Activated T-cell treated with anti-CD3 and anti-CD28 coated beads, Interleukin-2, amount 50 U/mL, for 72 hours (primary cell): ENCODE data around the gene KLHL1. TPM values are rescaled to one million over a fixed set of nuclear protein-coding genes. Genes with fewer than 3 reads are reported as not detected.
"Not testable (repeated sequence)": the region's sequence is repeated elsewhere in the genome, so short reads cannot be mapped to it uniquely, and the experiment has no call there.

Source experiments
- ATAC-seq, 2 donors: fragments of 150-1000 bp; cut with Tn5 transposase; replicated peaks in 1 of 2; 2 replicates each; pipeline ENCODE4 v1.10.0; 2021; ENCODE audit warnings: moderate library complexity in 2 of 2, mild to moderate bottlenecking in 1 of 2
- DNase-seq, 2 donors: peaks; one replicate each; pipeline ENCODE4 v3.0.0; 2021 to 2022; ENCODE audit warnings: mixed read lengths in 1 of 2
- H3K27ac Mint-ChIP-seq: one replicate; pipeline ENCODE4 v1.8.0; 2022; ENCODE audit warnings: mild to moderate bottlenecking, moderate library complexity, mixed read lengths
- H3K27me3 Mint-ChIP-seq: one replicate; pipeline ENCODE4 v1.8.0; 2022; ENCODE audit warnings: low read depth, mixed read lengths
- H3K36me3 Mint-ChIP-seq, 2 donors: one replicate each; pipeline ENCODE4 v1.8.0; 2022; ENCODE audit warnings: mixed read lengths in 2 of 2, mild to moderate bottlenecking in 1 of 2; ENCODE audit not compliant: insufficient read depth in 2 of 2
- H3K4me1 Mint-ChIP-seq: one replicate; pipeline ENCODE4 v1.8.0; 2022; ENCODE audit warnings: low read depth, mixed read lengths
- H3K4me3 Mint-ChIP-seq, 2 donors: one replicate each; pipeline ENCODE4 v1.8.0; 2022; ENCODE audit warnings: mild to moderate bottlenecking in 2 of 2, mixed read lengths in 2 of 2, moderate library complexity in 2 of 2
- H3K9me3 Mint-ChIP-seq, 2 donors: one replicate each; pipeline ENCODE4 v1.8.0; 2022; ENCODE audit warnings: mixed read lengths in 2 of 2
- total RNA-seq, 2 donors: library from RNA; stranded (reverse); gene quantifications; one replicate each; pipeline ENCODE4 v1.2.3, GENCODE V29; 2022

The KLHL1 gene, protein sequence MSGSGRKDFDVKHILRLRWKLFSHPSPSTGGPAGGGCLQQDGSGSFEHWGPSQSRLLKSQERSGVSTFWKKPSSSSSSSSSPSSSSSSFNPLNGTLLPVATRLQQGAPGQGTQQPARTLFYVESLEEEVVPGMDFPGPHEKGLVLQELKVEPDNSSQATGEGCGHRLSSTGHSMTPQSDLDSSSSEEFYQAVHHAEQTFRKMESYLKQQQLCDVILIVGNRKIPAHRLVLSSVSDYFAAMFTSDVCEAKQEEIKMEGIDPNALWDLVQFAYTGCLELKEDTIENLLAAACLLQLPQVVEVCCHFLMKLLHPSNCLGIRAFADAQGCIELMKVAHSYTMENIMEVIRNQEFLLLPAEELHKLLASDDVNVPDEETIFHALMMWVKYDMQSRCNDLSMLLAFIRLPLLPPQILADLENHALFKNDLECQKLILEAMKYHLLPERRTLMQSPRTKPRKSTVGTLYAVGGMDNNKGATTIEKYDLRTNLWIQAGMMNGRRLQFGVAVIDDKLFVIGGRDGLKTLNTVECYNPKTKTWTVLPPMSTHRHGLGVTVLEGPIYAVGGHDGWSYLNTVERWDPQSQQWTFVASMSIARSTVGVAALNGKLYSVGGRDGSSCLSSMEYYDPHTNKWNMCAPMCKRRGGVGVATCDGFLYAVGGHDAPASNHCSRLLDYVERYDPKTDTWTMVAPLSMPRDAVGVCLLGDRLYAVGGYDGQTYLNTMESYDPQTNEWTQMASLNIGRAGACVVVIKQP
- not detected for total RNA-seq

DNA sequence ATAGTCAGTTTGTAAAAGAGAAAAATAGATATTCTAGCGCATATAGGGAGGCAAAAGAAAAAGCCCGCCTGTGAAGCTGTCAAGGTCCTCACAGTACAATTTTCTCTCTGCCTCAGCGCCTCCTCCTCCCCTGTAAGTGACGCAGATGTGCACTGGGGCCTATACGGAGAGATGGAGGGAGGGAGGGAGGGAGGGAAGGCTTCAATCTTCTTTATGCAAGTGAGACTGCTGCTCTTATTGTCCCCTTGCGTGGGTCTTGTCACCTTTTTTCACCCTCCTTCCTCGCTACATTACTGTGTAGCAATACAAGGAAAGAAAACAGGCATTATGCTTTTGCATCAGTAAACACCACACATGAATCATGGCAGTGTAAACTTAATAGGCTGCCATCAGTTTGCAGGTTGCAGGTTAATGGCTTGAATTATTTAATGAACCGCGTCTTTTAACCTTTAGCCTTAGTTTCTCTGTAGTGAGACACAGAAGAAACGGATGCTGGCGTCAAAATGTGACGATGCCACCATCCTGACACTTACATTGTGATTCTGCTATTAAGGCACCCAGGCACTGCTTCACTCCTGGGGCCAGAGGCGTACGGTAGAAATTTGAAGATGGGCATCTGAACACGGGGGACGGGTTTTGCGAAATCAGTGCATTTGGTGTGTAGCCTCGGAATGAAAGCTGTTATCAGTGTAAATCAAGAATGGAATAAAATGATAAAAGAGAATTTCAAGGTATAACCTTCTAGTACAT lies at the start of gene KLHL1:
TSS of gene KLHL1 (minus strand) at position 97 of the 750 bp plus-strand sequence. CDS start 753 bp downstream, outside the sequence.
- Mint-ChIP-seq H3K36me3 (no peaks in the 10 kb centered on the region), H3K9me3 (peaks cover 4% of the 10 kb centered on the region in 2 donors), H3K27me3 (no peaks in the 10 kb centered on the region), H3K4me1 (no peaks in the 10 kb centered on the region), H3K27ac (no peak within 1 kb of the TSS), H3K4me3 (no peak within 1 kb of the TSS)
- ATAC-seq, result no peak
- DNase-seq, result no peak

GRCh38 chr13:70142658-70143057 lies 34.4 kb upstream of the KLHL1 start:
- not testable (repeated sequence) for DNase-seq, H3K4me3 Mint-ChIP-seq, H3K36me3 Mint-ChIP-seq, H3K9me3 Mint-ChIP-seq, H3K4me1 Mint-ChIP-seq, ATAC-seq, H3K27ac Mint-ChIP-seq, H3K27me3 Mint-ChIP-seq

- H3K4me3 Mint-ChIP-seq, result no peak overlapping the region
- no peak for ATAC-seq
- DNase-seq, result no peak
- no peaks in the 10 kb centered on the region for H3K36me3 Mint-ChIP-seq
- H3K27ac Mint-ChIP-seq, result no peak overlapping the region
- peaks cover 3 to 5% of the 10 kb centered on the region in 2 donors for H3K9me3 Mint-ChIP-seq
- H3K27me3 Mint-ChIP-seq, result no peaks in the 10 kb centered on the region
- H3K4me1 Mint-ChIP-seq, result no peaks in the 10 kb centered on the region
These were observed 19.8 kb upstream of the KLHL1 start for GRCh38 chr13:70128098-70128497.

DNA sequence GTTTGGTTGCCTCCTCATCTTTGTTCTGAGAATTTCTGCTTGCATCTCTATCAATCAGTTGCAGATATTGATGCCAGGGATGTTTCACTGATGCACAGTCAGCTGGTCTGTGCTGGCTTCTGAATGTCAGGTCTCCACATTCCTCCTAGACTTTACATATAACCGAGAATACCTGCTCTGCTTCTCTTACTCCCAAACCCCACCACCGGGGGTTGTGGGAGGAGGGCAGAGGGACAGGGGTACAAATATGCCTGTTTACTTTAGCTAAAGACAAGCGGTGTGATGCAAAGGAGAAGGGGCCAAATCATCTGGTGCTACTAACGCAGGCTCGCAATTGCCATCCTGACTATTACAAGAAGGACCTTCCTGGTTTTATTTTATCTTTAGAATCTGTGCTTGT lies 17.4 kb upstream of the KLHL1 start:
- ATAC-seq (no peak), DNase-seq (no peak)
- Mint-ChIP-seq H3K27ac (no peak overlapping the region), H3K9me3 (peaks cover 3 to 7% of the 10 kb centered on the region in 2 donors), H3K36me3 (no peaks in the 10 kb centered on the region), H3K27me3 (no peaks in the 10 kb centered on the region), H3K4me3 (no peak overlapping the region), H3K4me1 (no peaks in the 10 kb centered on the region)

GRCh38 chr13:70117338-70117905 lies 9.2 kb upstream of the KLHL1 start:
- H3K36me3 Mint-ChIP-seq, result no peaks in the 10 kb centered on the region
- no peaks in the 10 kb centered on the region for H3K4me1 Mint-ChIP-seq
- H3K4me3 Mint-ChIP-seq, result no peak overlapping the region
- no peak for ATAC-seq
- H3K27me3 Mint-ChIP-seq, result no peaks in the 10 kb centered on the region
- H3K27ac Mint-ChIP-seq, result no peak overlapping the region
- peaks cover 3 to 9% of the 10 kb centered on the region in 2 donors for H3K9me3 Mint-ChIP-seq
- no peak for DNase-seq

GRCh38 chr13:70107498-70108281 lies 562 bp downstream of the KLHL1 start, which contains the start of gene ATXN8OS:
ATXN8OS (plus strand) TSS chr13:70107826.
- Mint-ChIP-seq H3K36me3 (no peaks in the 10 kb centered on the region), H3K9me3 (peaks cover 4 to 9% of the 10 kb centered on the region in 2 donors), H3K27ac (no peak within 1 kb of the TSS), H3K4me3 (no peak within 1 kb of the TSS), H3K27me3 (no peaks in the 10 kb centered on the region), H3K4me1 (no peaks in the 10 kb centered on the region)
- DNase-seq (no peak), ATAC-seq (no peak)

GRCh38 chr13:70107125-70107497 lies 1.1 kb downstream of the KLHL1 start:
- H3K36me3 Mint-ChIP-seq, result no peaks in the 10 kb centered on the region
- DNase-seq, result no peak
- H3K27me3 Mint-ChIP-seq, result no peaks in the 10 kb centered on the region
- ATAC-seq, result no peak
- no peak overlapping the region for H3K4me3 Mint-ChIP-seq
- H3K27ac Mint-ChIP-seq, result no peak overlapping the region
- peaks cover 4 to 9% of the 10 kb centered on the region in 2 donors for H3K9me3 Mint-ChIP-seq
- no peaks in the 10 kb centered on the region for H3K4me1 Mint-ChIP-seq

DNA sequence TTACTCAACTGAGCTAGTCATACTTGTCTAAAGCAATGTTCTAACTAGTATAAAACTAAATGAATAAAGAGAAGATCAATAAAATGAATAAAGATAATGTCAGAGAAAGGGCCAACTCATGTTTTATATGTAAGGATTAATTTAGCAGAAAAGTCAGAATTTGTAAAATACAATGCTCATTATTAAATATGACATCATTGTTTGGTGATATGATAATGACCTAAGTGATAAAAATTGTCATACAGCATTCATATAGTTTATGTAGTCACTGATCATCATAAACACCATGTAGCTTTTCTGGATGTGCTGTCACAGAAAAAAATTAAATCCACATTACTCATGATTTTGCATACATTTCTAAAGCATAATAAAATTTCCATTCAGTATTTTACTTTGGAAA lies 3.8 kb downstream of the KLHL1 start:
- Mint-ChIP-seq H3K4me3 (no peak overlapping the region), H3K27ac (no peak overlapping the region), H3K36me3 (no peaks in the 10 kb centered on the region), H3K9me3 (peaks cover 4 to 9% of the 10 kb centered on the region in 2 donors), H3K27me3 (no peaks in the 10 kb centered on the region), H3K4me1 (no peaks in the 10 kb centered on the region)
- ATAC-seq (no peak), DNase-seq (no peak)

GRCh38 chr13:70098669-70099068 lies 9.6 kb downstream of the KLHL1 start:
- no peak for DNase-seq
- H3K27me3 Mint-ChIP-seq, result no peaks in the 10 kb centered on the region
- no peak overlapping the region for H3K4me3 Mint-ChIP-seq
- peaks cover 4 to 8% of the 10 kb centered on the region in 2 donors for H3K9me3 Mint-ChIP-seq
- ATAC-seq, result no peak
- no peak overlapping the region for H3K27ac Mint-ChIP-seq
- no peaks in the 10 kb centered on the region for H3K4me1 Mint-ChIP-seq
- peaks cover 0 to 1% of the 10 kb centered on the region in 2 donors for H3K36me3 Mint-ChIP-seq

- H3K9me3 Mint-ChIP-seq, result peaks cover 6 to 15% of the 10 kb centered on the region in 2 donors
These were observed 18.1 kb downstream of the KLHL1 start for GRCh38 chr13:70090036-70090723.

DNA sequence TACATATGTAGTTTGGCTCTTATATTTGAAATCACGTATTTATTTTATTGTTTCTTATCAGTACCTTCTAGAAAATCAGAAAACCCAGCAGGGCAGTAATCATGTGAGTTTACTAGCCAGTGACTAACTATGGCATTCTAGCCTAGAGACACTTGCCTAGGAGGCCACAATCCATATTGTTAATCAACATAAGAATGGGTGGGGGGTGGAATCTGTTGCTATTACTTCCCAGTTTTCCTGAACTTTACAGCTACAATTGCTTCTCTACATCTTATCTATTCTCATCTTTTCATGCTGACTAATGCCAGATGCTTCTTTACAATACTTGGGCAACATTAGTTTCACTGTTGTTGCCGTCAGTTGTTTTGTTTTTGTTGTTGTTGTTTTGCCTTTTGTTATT lies 19.3 kb downstream of the KLHL1 start:
- no peak overlapping the region for H3K4me3 Mint-ChIP-seq
- DNase-seq (no peak), ATAC-seq (no peak)
- H3K4me1 Mint-ChIP-seq, result no peaks in the 10 kb centered on the region
- peaks cover 6 to 15% of the 10 kb centered on the region in 2 donors for H3K9me3 Mint-ChIP-seq
- no peak overlapping the region for H3K27ac Mint-ChIP-seq
- H3K36me3 Mint-ChIP-seq, result peaks cover 0 to 2% of the 10 kb centered on the region in 2 donors
- no peaks in the 10 kb centered on the region for H3K27me3 Mint-ChIP-seq

More at GRCh38 chr13:70090036-70090723, 18.1 kb downstream of the KLHL1 start:
- no peak overlapping the region for H3K27ac Mint-ChIP-seq
- no peaks in the 10 kb centered on the region for H3K27me3 Mint-ChIP-seq
- peaks cover 0 to 1% of the 10 kb centered on the region in 2 donors for H3K36me3 Mint-ChIP-seq
- H3K4me3 Mint-ChIP-seq, result no peak overlapping the region
- DNase-seq (no peak), ATAC-seq (no peak)
- H3K4me1 Mint-ChIP-seq, result no peaks in the 10 kb centered on the region

GRCh38 chr13:70087247-70087646 lies 21.0 kb downstream of the KLHL1 start:
- peaks cover 6 to 15% of the 10 kb centered on the region in 2 donors for H3K9me3 Mint-ChIP-seq

More at GRCh38 chr13:70087247-70087646, 21.0 kb downstream of the KLHL1 start:
- Mint-ChIP-seq H3K36me3 (peaks cover 0 to 2% of the 10 kb centered on the region in 2 donors), H3K27me3 (no peaks in the 10 kb centered on the region), H3K27ac (no peak overlapping the region), H3K4me1 (no peaks in the 10 kb centered on the region), H3K4me3 (no peak overlapping the region)
- ATAC-seq (no peak), DNase-seq (no peak)
